HepG2 (cell line): ENCODE measurements around the gene ABCG4.

Experiments used
- CEBPB ChIP-seq: IDR thresholded peaks from 2 replicates; pipeline ENCODE4 v1.6.1; 2011; ENCODE audit warnings: low read depth, low read length, improper control_type of control experiment, borderline replicate concordance
- GPN1 ChIP-seq: sonication (generic); formaldehyde crosslinking; IDR thresholded peaks from 2 replicates; pipeline ENCODE4 v1.5.1; 2020; ENCODE audit warnings: missing genetic modification reagents, borderline replicate concordance

- TF ChIP-seq CEBPB (no peak), GPN1 (CRISPR knock-in tag) (no peak)
Observed at GRCh38 chr11:119121811-119122124, 27.1 kb upstream of the ABCG4 start.
